ENCODE measurements around the gene ZNF121.
A peak's percentile ranks its signal among the peaks of the same experiment; 100 is the strongest.

The ZNF121 gene

GRCh38 chr19:9538183-9539058, 45.9 kb downstream of the ZNF121 start, which contains the start of gene ZNF426:
TSS of gene ZNF426 (minus strand) at chr19:9538645. CDS start at chr19:9536232, 2,413 bp downstream.
- DNase-seq (ENCODE audit: low spot score): peak; percentile 86

DNA sequence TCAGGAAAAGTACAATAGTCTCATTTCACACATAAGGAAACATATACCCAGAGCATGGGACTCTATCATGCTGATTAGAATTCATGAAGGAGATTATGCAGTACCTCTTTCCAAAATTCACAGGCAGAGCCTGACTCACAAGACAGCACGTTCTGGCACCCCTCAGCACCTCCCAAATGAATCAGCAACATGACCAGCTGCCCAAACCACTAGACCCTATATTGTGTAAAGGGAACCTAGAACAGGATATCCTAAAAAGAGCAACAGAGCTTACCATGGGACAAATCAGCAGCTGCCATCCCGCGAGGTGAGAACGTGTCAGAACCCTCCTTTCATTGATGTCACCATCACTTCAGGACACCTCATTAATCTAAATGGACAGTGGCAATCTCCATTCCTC, 48.4 kb downstream of the ZNF121 start:
- DNase-seq (ENCODE audit: low spot score): no peak

DNA sequence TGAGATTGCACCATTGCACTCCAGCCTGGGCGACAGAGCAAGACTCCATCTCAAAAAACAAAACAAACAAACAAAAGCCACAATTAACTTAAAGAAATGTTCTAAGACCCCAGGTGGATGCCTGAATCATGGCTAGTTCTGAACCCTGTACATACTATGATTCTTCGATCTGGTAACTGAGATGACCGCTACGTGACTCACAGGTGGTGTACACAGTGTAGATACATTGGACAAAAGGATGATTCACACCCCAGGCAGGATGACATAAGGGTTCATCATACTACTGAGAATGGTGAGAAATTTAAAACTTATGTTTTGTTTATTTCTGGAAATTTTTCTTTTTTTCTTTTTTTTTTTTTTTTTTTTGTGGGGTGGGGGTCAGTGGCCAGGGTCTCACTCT, 52.4 kb downstream of the ZNF121 start:
- DNase-seq (ENCODE audit: low spot score): no peak

- no peak for DNase-seq (ENCODE audit: low spot score)
These were observed 55.5 kb downstream of the ZNF121 start for GRCh38 chr19:9528757-9529336.

- DNase-seq (ENCODE audit: low spot score): no peak
These were observed 60.3 kb downstream of the ZNF121 start for GRCh38 chr19:9523885-9524474.
